ENCODE data around the gene SMTNL2.

GRCh38 chr17:4592240-4593005 is 8.1 kb downstream of the SMTNL2 start:
- TF ChIP-seq CTCF (IDR thresholded peaks at IDR 0.05) (no peak), POLR2AphosphoS5 (IDR thresholded peaks at IDR 0.05) (no peak)
